Measurements from ENCODE around the gene SETD5. TPM values are rescaled to one million over a fixed set of nuclear protein-coding genes. Genes with fewer than 3 reads are reported as not detected.

The SETD5 gene
- total RNA-seq, 1 donor from 2014 or later, result 239 TPM

DNA sequence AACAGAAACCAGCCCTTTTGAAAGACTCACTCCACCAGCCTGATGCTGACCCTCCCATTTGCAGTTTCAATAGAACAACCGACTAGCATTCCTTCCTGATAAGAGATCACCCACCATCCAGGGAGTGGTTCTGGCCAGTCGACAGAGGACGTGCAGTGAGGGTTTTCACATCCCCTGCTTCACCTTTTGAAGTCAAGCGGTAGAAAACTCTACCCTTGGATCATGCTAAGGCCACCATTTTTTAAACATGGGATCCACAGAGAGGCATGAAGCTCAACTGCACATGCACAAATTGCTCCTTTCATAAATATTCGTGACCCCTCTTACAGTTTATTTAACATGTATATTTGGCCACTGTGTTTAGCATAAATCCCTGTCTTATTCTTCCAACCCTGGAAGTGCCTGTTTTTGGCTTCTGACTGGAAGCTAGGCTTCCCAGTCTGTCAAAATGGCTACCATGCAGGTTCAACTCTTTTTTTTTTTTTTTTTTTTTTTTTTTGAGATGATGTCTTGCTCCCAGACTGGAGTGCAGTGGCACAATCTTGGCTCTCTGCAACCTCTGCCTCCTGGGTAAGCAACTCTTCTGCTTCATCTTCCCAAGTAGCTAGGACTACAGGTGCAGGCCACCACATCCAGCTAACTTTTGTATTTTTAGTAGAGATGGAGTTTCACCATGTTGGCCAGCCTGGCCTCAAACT is 35.6 kb upstream of the SETD5 start:
- Histone ChIP-seq H3K4me1 (peaks cover 0 to 17% of the 10 kb centered on the region in 2 donors), H3K9me3 (no peaks in the 10 kb centered on the region), H3K27me3 (no peaks in the 10 kb centered on the region), H3K36me3 (peaks cover 8 to 23% of the 10 kb centered on the region in 2 donors), H3K27ac (peak overlapping the region; percentile 80 to 94), H3K4me3 (peak overlapping the region in 1 of 2 donors; percentile 66)
- intact Hi-C loops (cut with DNase I), result loop anchor here (5.0 kb wide), 2 partner anchors 60 to 285 kb away; partner anchors contain the start of gene MTMR14
- TF ChIP-seq, protein P1, sequence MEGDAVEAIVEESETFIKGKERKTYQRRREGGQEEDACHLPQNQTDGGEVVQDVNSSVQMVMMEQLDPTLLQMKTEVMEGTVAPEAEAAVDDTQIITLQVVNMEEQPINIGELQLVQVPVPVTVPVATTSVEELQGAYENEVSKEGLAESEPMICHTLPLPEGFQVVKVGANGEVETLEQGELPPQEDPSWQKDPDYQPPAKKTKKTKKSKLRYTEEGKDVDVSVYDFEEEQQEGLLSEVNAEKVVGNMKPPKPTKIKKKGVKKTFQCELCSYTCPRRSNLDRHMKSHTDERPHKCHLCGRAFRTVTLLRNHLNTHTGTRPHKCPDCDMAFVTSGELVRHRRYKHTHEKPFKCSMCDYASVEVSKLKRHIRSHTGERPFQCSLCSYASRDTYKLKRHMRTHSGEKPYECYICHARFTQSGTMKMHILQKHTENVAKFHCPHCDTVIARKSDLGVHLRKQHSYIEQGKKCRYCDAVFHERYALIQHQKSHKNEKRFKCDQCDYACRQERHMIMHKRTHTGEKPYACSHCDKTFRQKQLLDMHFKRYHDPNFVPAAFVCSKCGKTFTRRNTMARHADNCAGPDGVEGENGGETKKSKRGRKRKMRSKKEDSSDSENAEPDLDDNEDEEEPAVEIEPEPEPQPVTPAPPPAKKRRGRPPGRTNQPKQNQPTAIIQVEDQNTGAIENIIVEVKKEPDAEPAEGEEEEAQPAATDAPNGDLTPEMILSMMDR (IDR thresholded peaks at IDR 0.05), result no peak
- DNase-seq (ENCODE audit: low spot score in 2 of 2), result no peak

DNA sequence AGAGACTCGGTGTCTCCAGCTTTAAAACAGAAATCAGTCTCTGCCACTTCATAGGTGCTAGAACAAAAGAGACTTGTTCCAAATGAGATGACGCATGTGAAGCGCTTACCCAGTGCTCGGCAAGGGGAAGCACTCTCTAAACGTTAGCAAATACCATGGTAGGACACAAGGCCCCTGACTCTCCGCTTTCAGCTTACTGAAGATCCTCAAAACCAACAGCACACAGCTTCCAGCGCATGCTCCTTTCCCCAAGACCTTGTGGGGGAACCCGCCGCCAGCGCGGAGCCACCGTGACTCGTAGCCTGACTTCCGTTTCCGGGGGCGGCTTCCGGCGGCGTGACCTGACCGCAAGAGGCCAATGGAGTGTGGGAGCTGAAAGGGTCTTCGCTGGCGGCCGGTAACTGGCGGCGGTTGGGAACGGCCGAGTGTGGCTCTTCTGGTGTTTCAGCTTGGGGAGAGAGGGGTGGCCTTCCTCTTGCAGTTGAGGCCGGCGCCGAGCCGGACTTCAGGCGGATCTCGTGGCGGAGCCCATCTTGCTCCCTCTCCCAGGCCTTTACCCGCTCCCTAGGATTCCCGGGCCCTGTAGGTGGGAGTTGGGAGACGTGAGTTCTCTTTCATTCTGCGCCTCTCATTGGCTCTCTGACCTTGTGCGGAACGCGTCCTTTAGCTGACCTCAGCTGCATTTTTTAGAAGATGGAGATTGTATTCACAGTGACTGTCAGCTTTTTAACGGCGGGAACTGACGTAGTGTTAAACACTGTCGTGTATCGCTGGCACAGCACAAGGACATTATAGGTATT is 34.5 kb upstream of the SETD5 start, which contains the start of gene THUMPD3:
THUMPD3 (plus strand) TSS at position 324 of the 800 bp plus-strand sequence. CDS start 2,015 bp downstream, outside the sequence.
- no peaks in the 10 kb centered on the region for H3K9me3 ChIP-seq
- H3K4me1 ChIP-seq, result peaks cover 0 to 17% of the 10 kb centered on the region in 2 donors
- TF ChIP-seq, protein P1 (IDR thresholded peaks at IDR 0.05), result no peak
- peak within 1 kb of the TSS; percentile 80 to 94 for H3K27ac ChIP-seq
- H3K4me3 ChIP-seq, result peak within 1 kb of the TSS; percentile 66 to 75
- H3K27me3 ChIP-seq, result no peaks in the 10 kb centered on the region
- DNase-seq (ENCODE audit: low spot score in 2 of 2), result peak; percentile 74 to 95
- peaks cover 16 to 32% of the 10 kb centered on the region in 2 donors for H3K36me3 ChIP-seq
- intact Hi-C loops (cut with DNase I), result loop anchor here (1.0 to 5.0 kb wide), 3 partner anchors 33 to 284 kb away; partner anchors contain the start of gene MTMR14

DNA sequence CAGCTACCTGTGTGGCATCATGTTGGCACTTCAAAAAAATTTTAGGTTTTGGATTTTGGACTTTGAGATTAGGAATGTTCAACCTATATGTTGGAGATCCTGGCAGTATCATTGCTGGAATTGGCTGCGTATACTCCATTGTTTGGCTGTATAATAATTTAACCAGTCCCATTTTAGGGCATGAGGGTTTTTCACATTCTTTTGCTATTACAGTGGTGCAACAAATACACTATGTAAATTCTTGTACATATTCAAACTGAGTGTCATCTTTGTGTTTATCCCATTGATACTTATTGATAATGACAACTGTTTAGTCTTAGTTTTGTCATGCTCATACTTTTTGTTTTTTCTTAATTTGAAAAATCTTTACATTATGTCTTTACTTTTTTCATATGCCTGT is 27.9 kb upstream of the SETD5 start:
- Histone ChIP-seq H3K4me3 (no peak overlapping the region), H3K4me1 (peaks cover 0 to 5% of the 10 kb centered on the region in 2 donors), H3K27me3 (no peaks in the 10 kb centered on the region), H3K36me3 (peaks cover 64 to 91% of the 10 kb centered on the region in 2 donors), H3K9me3 (no peaks in the 10 kb centered on the region), H3K27ac (no peak overlapping the region)
- no peak for DNase-seq (ENCODE audit: low spot score in 2 of 2)
- intact Hi-C loops (cut with DNase I), result no loop called here
- TF ChIP-seq, protein P1 (IDR thresholded peaks at IDR 0.05), result no peak

DNA sequence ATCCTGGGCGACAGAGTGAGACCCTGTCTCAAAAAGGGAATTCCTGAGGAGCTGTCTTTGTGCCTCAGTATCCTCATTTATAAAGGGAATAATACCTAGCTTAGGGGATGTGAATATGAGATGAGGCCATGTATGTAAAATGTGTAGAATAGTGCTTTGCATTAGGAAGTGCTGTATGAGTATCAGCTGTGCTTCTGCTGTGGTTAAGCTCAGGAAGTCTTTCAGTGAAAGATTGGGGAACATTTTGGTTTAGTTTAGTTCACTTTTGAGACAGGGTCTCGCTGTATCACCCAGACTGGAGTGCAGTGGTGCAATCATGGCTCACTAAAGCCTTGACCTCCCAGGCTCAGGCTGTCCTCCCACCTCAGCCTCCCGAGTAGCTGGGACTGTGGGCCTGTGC is 23.9 kb upstream of the SETD5 start:
- peaks cover 69 to 94% of the 10 kb centered on the region in 2 donors for H3K36me3 ChIP-seq
- no peaks in the 10 kb centered on the region for H3K4me1 ChIP-seq
- TF ChIP-seq, protein P1 (IDR thresholded peaks at IDR 0.05), result no peak
- H3K27me3 ChIP-seq, result no peaks in the 10 kb centered on the region
- no peak overlapping the region for H3K4me3 ChIP-seq
- no peaks in the 10 kb centered on the region for H3K9me3 ChIP-seq
- no peak overlapping the region for H3K27ac ChIP-seq
- intact Hi-C loops (cut with DNase I), result no loop called here
- DNase-seq (ENCODE audit: low spot score in 2 of 2), result no peak

DNA sequence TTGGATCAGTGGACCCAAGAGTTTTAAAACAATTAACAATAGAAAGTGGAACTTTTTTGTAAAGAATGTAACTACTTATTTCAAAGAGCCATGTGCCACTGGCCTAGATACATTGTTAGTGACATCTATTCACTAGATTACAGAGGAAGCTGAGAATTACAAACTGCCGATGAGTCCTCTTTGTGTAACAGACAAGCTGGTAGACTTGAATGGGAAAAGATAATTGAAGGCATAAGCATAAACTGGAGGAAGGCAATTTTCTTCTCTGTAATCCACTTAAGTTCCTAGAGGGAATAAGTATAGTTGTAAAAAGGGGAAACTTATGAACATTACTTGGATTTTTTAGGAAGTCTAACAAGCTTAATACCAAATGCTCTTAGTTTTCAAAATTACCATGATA is 19.4 kb upstream of the SETD5 start:
- TF ChIP-seq, protein P1 (IDR thresholded peaks at IDR 0.05), result no peak
- DNase-seq (ENCODE audit: low spot score in 2 of 2), result no peak
- Histone ChIP-seq H3K27ac (no peak overlapping the region), H3K9me3 (no peaks in the 10 kb centered on the region), H3K27me3 (no peaks in the 10 kb centered on the region), H3K36me3 (peaks cover 57 to 81% of the 10 kb centered on the region in 2 donors), H3K4me3 (no peak overlapping the region), H3K4me1 (no peaks in the 10 kb centered on the region)
- intact Hi-C loops (cut with DNase I), result no loop called here

All from ascending aorta (tissue), 2 donors.